Skin epidermis (tissue), 12 donors: ENCODE results near the gene APOBR.
"Not testable (repeated sequence)": the region's sequence is repeated elsewhere in the genome, so short reads cannot be mapped to it uniquely, and the experiment has no call there.

Source experiments
- H3K27ac ChIP-seq, 21 experiments: fragments of 200-600 bp; sonication (generic) in 11 of 21; one replicate each; pipeline ENCODE4 v1.5.0; 2020; ENCODE audit warnings: mild to moderate bottlenecking in 3 of 21, inconsistent platforms in 2 of 21, moderate library complexity in 2 of 21
- H3K4me3 ChIP-seq, 7 experiments: fragments of 200-600 bp; sonication (generic) in 2 of 7; one replicate each; pipeline ENCODE4 v1.5.0; 2020; ENCODE audit warnings: inconsistent platforms in 2 of 7, mild to moderate bottlenecking in 2 of 7, moderate library complexity in 1 of 7

APOBR gene

DNA sequence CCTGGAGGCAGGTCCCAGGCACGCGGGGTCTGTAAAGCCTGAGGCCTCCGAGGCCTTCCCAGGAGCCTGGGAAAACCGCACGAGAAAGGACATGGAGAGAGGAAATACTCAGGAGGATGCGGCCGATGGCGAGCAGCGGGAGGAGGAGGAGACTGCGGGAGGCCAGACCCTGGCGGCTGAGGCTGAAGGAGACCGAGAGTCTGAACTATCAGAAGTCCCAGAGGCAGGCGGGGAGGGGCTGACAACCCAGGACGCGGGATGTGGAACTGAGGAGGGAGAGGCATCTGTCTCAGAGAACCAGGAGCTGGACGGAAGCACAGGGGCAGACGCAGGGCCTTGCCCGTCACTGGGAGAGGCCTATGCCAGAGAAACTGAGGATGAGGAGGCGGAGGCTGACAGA, 2.4 kb downstream of the APOBR start:
- H3K4me3 ChIP-seq, result no peak overlapping the region
- H3K27ac ChIP-seq, result peak overlapping the region in 5 of 21 experiments; percentile 84 to 98 (median 97)

DNA sequence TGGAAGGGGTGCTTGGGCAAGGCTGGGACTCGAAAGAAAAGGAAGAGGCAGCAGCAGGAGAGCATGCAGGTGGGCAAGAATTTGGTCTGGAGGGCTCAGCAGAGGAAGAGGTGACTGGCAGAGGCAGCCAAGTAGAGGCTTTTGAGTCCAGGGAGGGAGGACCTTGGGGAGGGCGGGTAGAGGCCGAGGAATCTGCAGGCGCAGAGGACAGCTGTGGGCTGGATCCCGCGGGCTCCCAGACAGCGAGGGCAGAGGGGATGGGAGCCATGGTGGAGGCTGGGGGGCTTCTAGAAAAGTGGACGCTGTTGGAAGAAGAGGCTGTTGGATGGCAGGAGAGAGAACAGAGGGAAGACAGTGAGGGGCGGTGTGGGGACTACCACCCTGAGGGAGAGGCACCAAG, 2.9 kb downstream of the APOBR start:
- no peak overlapping the region for H3K27ac ChIP-seq

DNA sequence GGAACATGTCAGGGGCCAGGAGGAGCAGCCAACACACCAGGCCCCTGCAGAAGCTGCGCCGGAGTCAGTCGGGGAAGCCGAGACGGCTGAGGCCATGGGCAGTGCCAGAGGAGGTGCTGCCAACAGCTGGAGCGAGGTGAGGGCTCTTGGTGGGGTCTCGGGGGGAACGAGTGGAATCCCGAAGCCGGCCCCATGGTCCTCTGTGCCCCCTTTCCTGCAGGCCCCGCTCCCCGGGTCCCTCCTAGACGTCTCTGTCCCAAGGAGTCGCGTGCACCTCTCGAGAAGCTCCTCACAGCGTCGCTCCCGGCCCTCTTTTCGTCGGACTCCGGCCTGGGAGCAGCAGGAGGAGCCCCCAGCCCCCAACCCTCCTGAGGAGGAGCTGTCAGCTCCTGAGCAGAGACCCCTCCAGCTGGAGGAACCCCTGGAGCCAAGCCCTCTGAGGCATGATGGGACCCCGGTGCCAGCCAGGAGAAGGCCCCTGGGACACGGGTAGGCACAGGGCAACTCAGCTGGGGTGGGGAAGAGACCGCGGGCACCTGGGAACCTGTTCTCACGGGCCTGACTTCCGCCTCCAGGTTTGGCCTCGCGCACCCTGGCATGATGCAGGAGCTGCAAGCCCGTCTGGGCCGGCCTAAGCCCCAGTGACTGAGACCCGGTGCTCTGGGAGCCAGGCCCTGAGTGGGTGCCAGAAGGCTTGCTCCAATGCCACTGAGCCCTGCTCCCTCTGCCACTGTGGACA, 3.6 kb downstream of the APOBR start:
- Histone ChIP-seq H3K4me3 (no peak overlapping the region), H3K27ac (no peak overlapping the region)

More for the DNA sequence above, 2.9 kb downstream of the APOBR start:
- no peak overlapping the region for H3K4me3 ChIP-seq

- Histone ChIP-seq H3K27ac (no peak overlapping the region), H3K4me3 (no peak overlapping the region)
Observed at GRCh38 chr16:28498666-28499381, 4.4 kb downstream of the APOBR start.

DNA sequence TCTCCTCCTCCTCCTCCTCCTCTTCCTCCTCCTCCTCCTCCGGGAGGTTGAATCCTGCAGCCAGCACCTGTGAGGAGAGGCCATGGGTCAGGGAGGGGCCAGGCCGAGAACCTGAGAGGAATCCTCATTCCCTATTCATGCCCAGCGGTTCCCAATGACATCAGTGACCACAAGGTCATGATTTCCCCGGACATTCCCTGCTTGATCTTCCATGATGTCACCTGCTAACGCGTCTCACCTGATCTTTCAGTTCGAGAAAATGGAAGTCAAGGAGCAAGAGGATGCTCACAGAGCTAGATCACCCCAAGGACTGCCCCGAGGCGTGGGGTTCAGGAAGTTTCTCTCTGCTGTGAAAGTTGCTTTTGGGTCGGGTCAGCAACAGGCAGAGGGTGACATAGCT, 5.4 kb downstream of the APOBR start:
- no peak overlapping the region for H3K4me3 ChIP-seq
- no peak overlapping the region for H3K27ac ChIP-seq

- H3K27ac ChIP-seq, H3K4me3 ChIP-seq: not testable (repeated sequence)
Observed at GRCh38 chr16:28500476-28501180, 6.2 kb downstream of the APOBR start.

DNA sequence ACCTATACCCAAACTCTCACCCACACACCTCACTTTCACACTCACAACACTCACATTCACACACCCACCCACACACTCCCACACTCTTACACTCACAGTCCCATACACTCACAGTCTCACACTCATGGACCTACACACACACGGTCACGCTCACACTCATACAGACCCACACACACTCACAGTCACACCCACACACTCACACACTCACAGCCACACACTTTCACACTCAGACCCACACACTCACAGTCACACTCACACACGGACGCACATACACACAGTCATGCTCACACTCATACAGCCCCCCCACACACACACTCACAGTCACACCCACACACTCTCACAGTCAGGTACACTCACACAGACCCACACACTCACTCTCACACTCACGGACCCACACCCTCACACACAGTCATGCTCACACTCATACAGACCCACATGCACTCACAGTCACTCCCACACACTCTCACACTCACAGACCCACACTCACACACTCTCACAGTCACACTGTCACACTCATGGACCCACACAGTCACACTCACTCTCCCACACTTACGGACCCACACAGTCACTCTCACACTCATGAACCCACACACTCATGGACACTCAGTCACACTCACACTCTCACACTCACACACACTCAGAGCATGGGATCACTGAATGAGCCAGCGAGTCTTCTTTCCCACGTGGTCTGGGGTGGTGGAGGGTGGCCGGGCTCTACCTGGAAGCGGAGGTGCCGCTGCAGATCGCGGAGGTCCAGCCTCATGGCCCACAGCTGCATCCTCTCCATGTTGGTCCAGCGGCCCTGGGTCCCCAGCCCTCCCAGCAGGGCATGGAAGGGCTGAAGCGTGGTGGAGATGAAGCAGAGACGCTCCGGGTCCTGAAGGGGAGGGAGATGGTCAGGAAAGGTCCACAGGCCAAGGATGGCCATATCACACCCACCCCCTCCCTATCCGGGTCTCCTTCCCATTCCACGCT, 7.1 kb downstream of the APOBR start:
- H3K27ac ChIP-seq, result no peak overlapping the region
- H3K4me3 ChIP-seq, result no peak overlapping the region

DNA sequence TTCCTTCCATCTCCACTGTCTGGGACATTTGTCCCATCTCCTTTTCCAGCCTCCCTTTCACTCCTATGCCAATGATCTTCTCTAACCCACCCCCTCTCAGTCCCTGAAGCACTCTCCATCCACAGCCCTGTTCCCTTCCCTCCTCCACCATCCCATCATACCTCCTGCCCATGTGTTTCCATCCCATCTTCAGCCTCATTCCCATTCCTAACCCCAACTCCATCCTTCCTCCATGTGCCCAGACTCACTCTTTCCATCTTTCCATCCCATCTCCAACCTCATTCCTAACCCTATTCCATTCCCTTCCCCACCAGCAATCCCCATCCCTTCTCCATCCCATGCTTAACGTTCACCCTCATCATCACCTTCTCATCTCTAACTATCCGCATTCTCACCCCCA, 7.8 kb downstream of the APOBR start:
- no peak overlapping the region for H3K27ac ChIP-seq
- H3K4me3 ChIP-seq, result no peak overlapping the region

GRCh38 chr16:28503470-28504259, 9.2 kb downstream of the APOBR start:
- H3K27ac ChIP-seq, result no peak overlapping the region
- H3K4me3 ChIP-seq, result no peak overlapping the region

DNA sequence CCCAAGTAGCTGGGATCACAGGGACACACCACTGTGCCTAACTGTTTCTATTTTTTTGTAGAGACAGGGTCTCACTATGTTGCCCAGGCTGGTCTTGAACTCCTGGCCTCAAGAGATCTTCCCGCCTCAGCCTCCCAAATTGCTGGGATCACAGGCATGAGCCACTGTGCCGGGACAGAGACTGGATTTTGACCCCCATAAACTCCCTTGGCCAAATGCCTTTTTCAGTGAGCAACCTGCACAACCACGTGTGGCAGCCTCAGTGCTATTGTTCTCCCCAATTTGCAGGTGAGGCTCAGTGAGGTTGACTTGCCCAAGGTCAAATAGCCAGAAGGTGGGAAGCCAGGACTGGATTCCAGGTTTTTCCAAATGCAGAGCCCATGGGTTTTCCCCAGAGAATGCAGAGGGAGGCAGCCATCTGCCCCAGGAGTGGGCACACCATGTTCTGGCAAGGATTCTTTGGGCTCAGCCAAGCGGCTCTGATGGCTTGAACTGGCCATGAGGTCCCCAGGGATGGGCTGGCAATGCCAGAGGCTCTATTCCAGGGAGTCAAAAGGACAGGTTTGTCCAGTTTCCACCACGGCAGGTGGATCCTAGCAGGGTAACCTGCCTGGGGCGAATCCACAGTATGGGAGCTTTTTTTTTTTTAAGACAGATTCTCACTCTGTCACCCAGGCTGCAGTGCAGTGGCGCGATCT, 10.4 kb downstream of the APOBR start:
- no peak overlapping the region for H3K27ac ChIP-seq

GRCh38 chr16:28505489-28506137, 11.2 kb downstream of the APOBR start:
- H3K27ac ChIP-seq, result no peak overlapping the region
- no peak overlapping the region for H3K4me3 ChIP-seq

More for the DNA sequence above, 10.4 kb downstream of the APOBR start:
- no peak overlapping the region for H3K4me3 ChIP-seq

GRCh38 chr16:28511031-28511430, 16.6 kb downstream of the APOBR start:
- no peak overlapping the region for H3K27ac ChIP-seq
- H3K4me3 ChIP-seq, result no peak overlapping the region

DNA sequence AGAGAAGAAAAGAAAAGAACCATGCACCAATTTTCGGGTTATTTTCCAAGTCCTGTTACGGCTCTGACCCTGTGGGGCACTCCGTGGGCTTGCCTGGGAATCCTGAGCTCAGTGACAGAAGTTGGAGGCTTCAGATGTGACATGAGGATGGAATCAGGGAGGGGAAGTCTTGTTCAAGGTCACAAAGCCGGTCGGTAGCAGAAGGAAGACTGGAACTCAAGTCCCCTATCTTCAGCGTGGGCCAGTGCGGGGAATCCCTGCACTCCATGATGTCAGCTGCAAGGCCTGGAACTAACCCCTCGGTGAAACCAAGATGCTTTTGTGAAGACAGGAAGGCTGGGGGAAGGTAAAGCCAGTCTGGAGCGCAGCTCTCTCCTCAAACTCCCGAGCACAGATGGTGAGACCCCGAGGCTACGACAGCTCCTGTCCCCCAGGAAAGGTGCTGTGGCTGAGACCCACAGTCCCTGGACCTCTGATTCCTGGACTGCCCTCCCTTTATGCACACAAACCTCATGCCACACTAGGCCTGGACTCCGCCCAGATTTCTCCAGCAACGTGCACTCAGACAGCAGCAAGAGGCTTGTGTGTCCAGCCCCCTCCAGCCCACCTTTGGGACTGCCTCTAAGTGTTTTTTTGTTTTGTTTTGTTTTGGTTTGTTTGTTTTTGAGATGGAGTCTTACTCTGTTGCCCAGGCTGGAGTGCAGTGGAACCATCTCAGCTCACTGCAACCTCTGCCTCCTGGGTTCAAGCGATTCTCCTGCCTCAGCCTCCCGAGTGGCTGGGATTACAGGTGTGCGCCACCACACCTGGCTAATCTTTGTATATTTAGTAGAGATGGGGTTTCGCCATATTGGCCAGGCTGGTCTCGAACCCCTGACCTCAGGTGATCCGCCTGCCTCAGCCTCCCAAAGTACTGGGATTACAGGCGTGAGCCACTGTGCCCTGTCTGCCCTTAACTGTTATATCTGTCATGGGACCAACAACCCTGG, 17.7 kb downstream of the APOBR start:
- Histone ChIP-seq H3K4me3 (no peak overlapping the region), H3K27ac (no peak overlapping the region)

DNA sequence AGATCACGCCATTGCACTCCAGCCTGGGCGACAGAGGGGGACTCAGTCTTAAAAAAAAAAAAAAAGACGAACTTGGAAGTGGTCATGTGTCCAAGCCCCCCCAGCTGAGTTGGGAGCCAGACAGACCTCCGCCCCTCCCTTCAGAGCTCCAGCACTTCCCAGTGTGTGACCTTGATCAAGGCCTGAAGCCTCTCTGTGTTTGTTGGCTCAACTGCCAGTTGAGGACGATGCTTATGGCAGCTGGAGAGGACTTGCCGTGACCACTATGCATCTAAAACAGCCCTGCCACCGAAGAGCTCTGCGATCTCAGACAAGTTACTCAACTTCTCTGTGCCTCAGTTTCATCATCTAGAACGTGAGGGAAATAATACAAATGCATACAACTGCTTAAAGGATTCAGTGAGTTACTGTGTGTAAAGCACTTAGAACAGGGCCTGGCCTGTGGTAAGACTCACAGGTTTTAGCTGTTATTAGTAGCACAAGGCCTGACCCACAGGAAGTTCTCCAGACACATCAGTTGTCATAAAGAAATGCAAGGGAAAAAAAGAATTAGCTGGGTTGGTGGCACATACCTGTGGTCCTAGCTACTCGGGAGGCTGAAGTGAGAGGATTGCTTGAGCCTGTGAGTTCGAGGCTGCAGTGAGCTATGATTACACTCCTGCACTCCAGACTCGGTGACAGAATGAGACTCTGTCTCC, 19.2 kb downstream of the APOBR start:
- no peak overlapping the region for H3K4me3 ChIP-seq

GRCh38 chr16:28514246-28514645, 19.8 kb downstream of the APOBR start:
- Histone ChIP-seq H3K4me3 (no peak overlapping the region), H3K27ac (no peak overlapping the region)

More for the DNA sequence above, 19.2 kb downstream of the APOBR start:
- H3K27ac ChIP-seq, result no peak overlapping the region

GRCh38 chr16:28520672-28521071, 26.2 kb downstream of the APOBR start:
- no peak overlapping the region for H3K4me3 ChIP-seq
- no peak overlapping the region for H3K27ac ChIP-seq
